Stimulated activated CD4-positive, alpha-beta T cell treated with anti-CD3 and anti-CD28 coated beads, Interleukin-4, amount 100 ng/mL, for 4 hours (primary cell): ENCODE results near the gene PRSS1.
"Not testable (repeated sequence)": the region's sequence is repeated elsewhere in the genome, so short reads cannot be mapped to it uniquely, and the experiment has no call there.

Experiments
- DNase-seq, 2 experiments: peaks; one replicate each; pipeline ENCODE4 v3.0.0-alpha.2; 2020

PRSS1 gene

GRCh38 chr7:142748410-142748809 lies 862 bp upstream of the PRSS1 start:
- not testable (repeated sequence) for DNase-seq

- DNase-seq: no peak
Observed at GRCh38 chr7:142750321-142750938, 1.2 kb downstream of the PRSS1 start.

- DNase-seq: not testable (repeated sequence)
Observed at GRCh38 chr7:142751526-142752175, 2.4 kb downstream of the PRSS1 start.

GRCh38 chr7:142752376-142753225 lies 3.3 kb downstream of the PRSS1 start:
- no peak for DNase-seq

GRCh38 chr7:142753366-142753765 lies 4.1 kb downstream of the PRSS1 start:
- no peak for DNase-seq

GRCh38 chr7:142753925-142754491 lies 4.7 kb downstream of the PRSS1 start:
- DNase-seq: not testable (repeated sequence)

- DNase-seq: no peak
Observed at GRCh38 chr7:142754681-142755575, 5.7 kb downstream of the PRSS1 start.

GRCh38 chr7:142758312-142758711 lies 9.0 kb downstream of the PRSS1 start:
- not testable (repeated sequence) for DNase-seq

GRCh38 chr7:142759433-142759832 lies 10.2 kb downstream of the PRSS1 start:
- no peak for DNase-seq

GRCh38 chr7:142760071-142760642 lies 10.9 kb downstream of the PRSS1 start:
- DNase-seq: no peak

- DNase-seq: not testable (repeated sequence)
Observed at GRCh38 chr7:142761606-142762005, 12.3 kb downstream of the PRSS1 start.

GRCh38 chr7:142762104-142762503 lies 12.8 kb downstream of the PRSS1 start:
- DNase-seq: no peak

- DNase-seq: no peak
Observed at GRCh38 chr7:142767451-142767850, 18.2 kb downstream of the PRSS1 start.

GRCh38 chr7:142767861-142768260 lies 18.6 kb downstream of the PRSS1 start:
- DNase-seq: no peak

- not testable (repeated sequence) for DNase-seq
Observed at GRCh38 chr7:142768885-142769284, 19.6 kb downstream of the PRSS1 start.

GRCh38 chr7:142770661-142771352 lies 21.5 kb downstream of the PRSS1 start, which contains the start of gene PRSS2:
Gene PRSS2 (plus strand): TSS chr7:142770970. CDS start chr7:142770983, 13 bp downstream.
- no peak for DNase-seq

GRCh38 chr7:142771353-142771723 lies 22.1 kb downstream of the PRSS1 start:
- DNase-seq: no peak

- no peak for DNase-seq
Observed at GRCh38 chr7:142772051-142772450, 22.8 kb downstream of the PRSS1 start.

- no peak for DNase-seq
Observed at GRCh38 chr7:142772673-142773072, 23.4 kb downstream of the PRSS1 start.

GRCh38 chr7:142773230-142773629 lies 24.0 kb downstream of the PRSS1 start:
- no peak for DNase-seq
